HepG2 (cell line): Measurements from ENCODE around the gene ESYT2. TPM values are rescaled to one million over a fixed set of nuclear protein-coding genes. Genes with fewer than 3 reads are reported as not detected.

ENCODE experiments used
- ATAC-seq: fragments of 200-7000 bp; cut with Tn5 transposase; 3 replicates; pipeline ENCODE4 v1.9.1; 2020; ENCODE audit warnings: mild to moderate bottlenecking, moderate library complexity
- BruUV-seq: library from RNA; stranded (reverse); fragments of 400-500 nt; replicated peaks from 2 replicates; lab custom pipeline; 2021; lab: Mats Ljungman, UMichigan
- CTCF ChIA-PET: fragments of 300-600 bp; formaldehyde crosslinking; extraction: SDS; loops from one replicate; lab custom pipeline; 2021; ENCODE audit warnings: low total read pairs, inconsistent platforms, low intra/inter-chr PET ratio; lab: Yijun Ruan, JAX
- POLR2A ChIA-PET: fragments of 350-600 bp; sonication (Branson Sonifier 250); formaldehyde crosslinking; loops from one replicate; lab custom pipeline; 2020; ENCODE audit warnings: antibody characterized with exemption, inconsistent platforms; lab: Yijun Ruan, JAX
- DNase-seq: peaks from one replicate; pipeline ENCODE4 v3.0.0-alpha.2; 2015; ENCODE audit warnings: low spot score
- FAIRE-seq: peaks from 3 replicates; lab custom pipeline; 2011; peaks lifted over from hg19 to GRCh38; lab: Jason Lieb, UNC
- H2AFZ ChIP-seq: one replicate; pipeline ENCODE4 v1.6.1; 2011; ENCODE audit warnings: low read length, inconsistent platforms
- H3K27ac ChIP-seq: fragments of 300-600 bp; 3 replicates; pipeline ENCODE4 v1.8.0; 2011; ENCODE audit warnings: mixed run types, mild to moderate bottlenecking, mixed read lengths, low read length, inconsistent platforms; ENCODE audit not compliant: insufficient read depth; ENCODE audit errors: extremely low read length
- H3K27me3 ChIP-seq, 2 experiments: fragments of 200-600 bp in 1 of 2; 2 replicates in 1 of 2; 3 replicates in 1 of 2; pipeline versions ENCODE4 v1.6.0 to v1.8.0; 2011; ENCODE audit warnings: low read length in 2 of 2, mild to moderate bottlenecking in 2 of 2, moderate library complexity in 2 of 2, inconsistent platforms in 1 of 2; ENCODE audit not compliant: insufficient read depth in 2 of 2, control insufficient read depth in 1 of 2
- H3K36me3 ChIP-seq, 2 experiments: fragments of 200-600 bp in 1 of 2; replicated peaks in 1 of 2; 2 replicates in 1 of 2; 3 replicates in 1 of 2; pipeline versions ENCODE4 v1.5.1 to v1.8.0; 2011; ENCODE audit warnings: low read length in 2 of 2, inconsistent platforms in 1 of 2; ENCODE audit not compliant: insufficient read depth in 2 of 2, control insufficient read depth in 1 of 2
- H3K4me1 ChIP-seq: 2 replicates; pipeline ENCODE4 v1.5.1; 2012; ENCODE audit warnings: low read length, inconsistent platforms; ENCODE audit not compliant: insufficient read depth
- H3K4me2 ChIP-seq: 2 replicates; pipeline ENCODE4 v1.6.0; 2011; ENCODE audit warnings: low read depth, low read length, inconsistent platforms
- H3K4me3 ChIP-seq, 3 experiments: fragments of 200-600 bp in 1 of 3; sonication (generic), shearing (Covaris generic) in 1 of 3; replicated peaks in 1 of 3; 2 replicates each; pipeline ENCODE4 v1.5.1; 2011 to 2016; ENCODE audit warnings: low read length in 3 of 3, inconsistent platforms in 2 of 3, low read depth in 2 of 3, mild to moderate bottlenecking in 2 of 3, control low read depth in 1 of 3, mixed read lengths in 1 of 3; ENCODE audit not compliant: insufficient read depth in 1 of 3
- H3K79me2 ChIP-seq: one replicate; pipeline ENCODE4 v1.6.1; 2011; ENCODE audit warnings: low read length, inconsistent platforms; ENCODE audit not compliant: insufficient read depth
- H3K9ac ChIP-seq: 2 replicates; pipeline ENCODE4 v1.6.0; 2011; ENCODE audit warnings: mild to moderate bottlenecking, low read depth, low read length, inconsistent platforms; ENCODE audit not compliant: insufficient read depth
- H3K9me3 ChIP-seq: 2 replicates; pipeline ENCODE4 v1.5.1; 2012; ENCODE audit warnings: mild to moderate bottlenecking, low read length
- H4K20me1 ChIP-seq: 2 replicates; pipeline ENCODE4 v1.6.0; 2011; ENCODE audit warnings: inconsistent platforms, mild to moderate bottlenecking, low read length, moderate library complexity; ENCODE audit not compliant: insufficient read depth
- ADNP ChIP-seq: sonication (generic); formaldehyde crosslinking; IDR thresholded peaks from 2 replicates; pipeline ENCODE4 v1.4.0; 2020; ENCODE audit warnings: missing genetic modification reagents
- DNMT1 ChIP-seq: sonication (generic); formaldehyde crosslinking; IDR thresholded peaks from 2 replicates; pipeline ENCODE4 v1.5.1; 2020; ENCODE audit warnings: mild to moderate bottlenecking, missing genetic modification reagents
- KDM5A ChIP-seq: fragments of 200-600 bp; sonication (generic); IDR thresholded peaks from 2 replicates; pipeline ENCODE4 v1.7.0; 2018; ENCODE audit warnings: antibody characterized with exemption, mild to moderate bottlenecking, low read length, borderline replicate concordance
- NCOA2 ChIP-seq: sonication (generic); formaldehyde crosslinking; IDR thresholded peaks from 2 replicates; pipeline ENCODE4 v1.8.0; 2022; ENCODE audit warnings: inconsistent platforms
- RELA ChIP-seq: sonication (generic); formaldehyde crosslinking; IDR thresholded peaks from 2 replicates; pipeline ENCODE4 v1.4.0; 2020; ENCODE audit warnings: missing genetic modification reagents
- SKI ChIP-seq: fragments of 450-650 bp; IDR thresholded peaks from one replicate; pipeline ENCODE4 v1.6.1; 2018; ENCODE audit warnings: mild to moderate bottlenecking; ENCODE audit not compliant: partially characterized antibody
- SMARCE1 ChIP-seq: fragments of 450-650 bp; IDR thresholded peaks from 2 replicates; pipeline ENCODE4 v1.6.1; 2017; ENCODE audit warnings: borderline replicate concordance
- TSC22D2 ChIP-seq: sonication (generic); formaldehyde crosslinking; IDR thresholded peaks from 2 replicates; pipeline ENCODE4 v1.5.1; 2020; ENCODE audit warnings: missing genetic modification reagents, mild to moderate bottlenecking, borderline replicate concordance
- ZBTB7A ChIP-seq: sonication (generic); formaldehyde crosslinking; IDR thresholded peaks from 2 replicates; pipeline ENCODE4 v1.8.0; 2022; ENCODE audit warnings: mild to moderate bottlenecking, missing genetic modification reagents
- ZNF264 ChIP-seq: sonication (generic); formaldehyde crosslinking; IDR thresholded peaks from 2 replicates; pipeline ENCODE4 v1.4.0; 2020; ENCODE audit warnings: missing genetic modification reagents
- ZNF607 ChIP-seq: sonication (generic); formaldehyde crosslinking; IDR thresholded peaks from 2 replicates; pipeline ENCODE4 v1.5.1; 2020; ENCODE audit warnings: missing genetic modification reagents, mild to moderate bottlenecking, borderline replicate concordance
- ZSCAN12 ChIP-seq: sonication (generic); formaldehyde crosslinking; IDR thresholded peaks from 2 replicates; pipeline ENCODE4 v1.9.0; 2021; ENCODE audit warnings: mild to moderate bottlenecking, missing genetic modification reagents
- WGBS: methylation state at CpG from one replicate; pipeline ENCODE4 v1.1.6; 2017; ENCODE audit warnings: low lambda C conversion rate; 5-methylcytosine and 5-hydroxymethylcytosine counted together
- in situ Hi-C: cut with HindIII; loops from 2 replicates; pipeline ENCODE4 v1.10.0; 2017; ENCODE audit warnings: low pct_unique_long_range_greater_than_20kb; ENCODE audit not compliant: extremely low pct_ligation_motif_present
- intact Hi-C: fragments of 100-400 bp; cut with micrococcal nuclease; formaldehyde crosslinking; loops from one replicate; pipeline ENCODE4 v1.10.0; 2022; ENCODE audit not compliant: unreplicated experiment
- polyA plus RNA-seq, 8 experiments: library from polyadenylated mRNA; depleted of rRNA in 3 of 8; stranded (reverse) in 7 of 8; unstranded in 1 of 8; fragments of >200 nt; fragmentation: Illumina TruSeq in 4 of 8; extraction: Trizol in 4 of 8; gene quantifications; 2 replicates each; pipeline versions ENCODE4 v1.2.1 to v1.2.3, GENCODE V29; 2011 to 2016; ENCODE audit warnings: low read depth in 4 of 8, missing spikeins in 1 of 8, mixed read lengths in 1 of 8; ENCODE audit not compliant: insufficient read depth in 1 of 8
- total RNA-seq, 5 experiments: library from RNA; depleted of rRNA; stranded (reverse); fragments of >200 nt; fragmentation: Illumina TruSeq; extraction: Trizol; gene quantifications; 2 replicates each; pipeline ENCODE4 v1.2.3, GENCODE V29; 2016; ENCODE audit warnings: low read depth in 1 of 5

The ESYT2 gene
- total and polyA plus RNA-seq, 2 of the 13 experiments (the other 11 are each of a cell fraction or from before 2014, with no cell fraction given), result 28.5 to 37.3 TPM

GRCh38 chr7:158811894-158812293, 17.4 kb downstream of the ESYT2 start:
- ChIA-PET CTCF (no interaction called here), POLR2A (interaction anchor here (0.7 to 1.5 kb wide), 2 partner anchors 38 to 51 kb away, joined by 3 to 6 read pairs; no protein-coding TSS in a partner anchor)
- Histone ChIP-seq H3K79me2 (peaks cover 73% of the 10 kb centered on the region), H3K27me3 (no peaks in the 10 kb centered on the region), H2AFZ (no peak overlapping the region), H3K9me3 (no peaks in the 10 kb centered on the region), H3K9ac (no peak overlapping the region), H3K36me3 (peaks cover 1 to 22% of the 10 kb centered on the region in 2 experiments; a peak in 3 of 5 replicates), H4K20me1 (peaks cover 3% of the 10 kb centered on the region; the same call in 1 of the 2 replicates), H3K4me2 (no peak overlapping the region), H3K4me1 (peaks cover 39% of the 10 kb centered on the region), H3K4me3 (no peak overlapping the region), H3K27ac (no peak overlapping the region)
- in situ Hi-C loops (no loop called here), intact Hi-C loops (loop anchor here (10.0 kb wide), 1 partner anchor 107 kb away; the partner anchor contains the start of gene NCAPG2)
- no TSS peak for BruUV-seq
- 97% methylated on average over 3 of the region's 5 CpGs for WGBS
- FAIRE-seq (no peak), ATAC-seq (peak; percentile 49; the same call in 2 of the 3 replicates), DNase-seq (no peak)
- TF ChIP-seq ZNF607 (CRISPR knock-in tag) (no peak), ZSCAN12 (no peak), NCOA2 (CRISPR knock-in tag) (no peak), SMARCE1 (no peak), DNMT1 (no peak), ZNF264 (CRISPR knock-in tag) (no peak), RELA (CRISPR knock-in tag) (no peak), SKI (no peak), TSC22D2 (CRISPR knock-in tag) (no peak), KDM5A (no peak), ADNP (CRISPR knock-in tag) (no peak), ZBTB7A (no peak)
